Ishikawa (cell line): ENCODE measurements around the gene PRR12.

Source experiments
- CEBPB ChIP-seq: IDR thresholded peaks from 2 replicates; pipeline ENCODE4 v1.6.1; 2012
- CREB1 ChIP-seq: IDR thresholded peaks from 2 replicates; pipeline ENCODE4 v1.6.1; 2012; ENCODE audit warnings: low read depth
- EGR1 ChIP-seq: IDR thresholded peaks from 2 replicates; pipeline ENCODE4 v1.6.1; 2012
- EP300 ChIP-seq: IDR thresholded peaks from 2 replicates; pipeline ENCODE4 v1.6.1; 2012; ENCODE audit warnings: borderline replicate concordance
- FOXM1 ChIP-seq: IDR thresholded peaks from 2 replicates; pipeline ENCODE4 v1.6.1; 2012; ENCODE audit warnings: low read depth, borderline replicate concordance
- NFIC ChIP-seq: IDR thresholded peaks from 2 replicates; pipeline ENCODE4 v1.6.1; 2012
- RAD21 ChIP-seq: IDR thresholded peaks from 2 replicates; pipeline ENCODE4 v1.6.1; 2012; ENCODE audit warnings: low read depth
- REST ChIP-seq: IDR thresholded peaks from 2 replicates; pipeline ENCODE4 v1.6.1; 2012; ENCODE audit warnings: low read depth, mild to moderate bottlenecking
- TAF1 ChIP-seq: IDR thresholded peaks from 2 replicates; pipeline ENCODE4 v1.6.1; 2012; ENCODE audit warnings: low read depth, mild to moderate bottlenecking
- TCF12 ChIP-seq: IDR thresholded peaks from 2 replicates; pipeline ENCODE4 v1.6.1; 2012; ENCODE audit warnings: low read depth
- USF1 ChIP-seq: IDR thresholded peaks from 2 replicates; pipeline ENCODE4 v1.6.1; 2012
- YY1 ChIP-seq: IDR thresholded peaks from 2 replicates; pipeline ENCODE4 v1.6.1; 2012; ENCODE audit warnings: low read depth
- ZBTB7A ChIP-seq: IDR thresholded peaks from 2 replicates; pipeline ENCODE4 v1.6.1; 2012; ENCODE audit warnings: low read depth
- TF ChIP-seq, protein P1 (sequence below): IDR thresholded peaks from 2 replicates; pipeline ENCODE4 v1.6.1; 2012

DNA sequence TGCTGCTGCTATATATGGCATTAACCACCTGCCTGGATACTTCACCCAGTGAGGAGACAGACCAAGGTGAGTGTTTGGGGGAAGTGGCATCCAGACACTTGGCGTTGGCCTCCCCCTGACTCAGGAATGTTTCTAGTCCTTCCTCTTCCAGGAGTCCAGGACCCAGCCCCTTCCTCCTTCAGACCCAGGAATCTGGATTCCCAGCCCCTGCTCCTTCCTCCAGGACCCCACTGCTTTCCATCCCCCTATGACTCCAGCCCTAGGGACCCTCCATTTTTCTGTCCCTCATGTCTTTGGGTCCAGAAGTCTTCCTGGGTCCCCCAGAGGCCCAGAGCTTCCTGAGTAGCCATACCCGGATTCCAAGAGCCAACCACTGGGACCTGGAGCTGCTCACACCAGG, 7.7 kb upstream of the PRR12 start:
- no peak for TF ChIP-seq YY1
- no peak for TF ChIP-seq REST
- no peak for TF ChIP-seq TAF1
- TF ChIP-seq, protein P1, sequence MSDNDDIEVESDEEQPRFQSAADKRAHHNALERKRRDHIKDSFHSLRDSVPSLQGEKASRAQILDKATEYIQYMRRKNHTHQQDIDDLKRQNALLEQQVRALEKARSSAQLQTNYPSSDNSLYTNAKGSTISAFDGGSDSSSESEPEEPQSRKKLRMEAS = no peak
- no peak for TF ChIP-seq EP300
- no peak for TF ChIP-seq RAD21
- TF ChIP-seq EGR1 = no peak
- TF ChIP-seq USF1 = no peak
- TF ChIP-seq FOXM1 = no peak
- no peak for TF ChIP-seq ZBTB7A
- no peak for TF ChIP-seq CEBPB
- TF ChIP-seq NFIC = no peak
- no peak for TF ChIP-seq CREB1
- no peak for TF ChIP-seq TCF12
